ENCODE measurements around the gene DNMT3B.

- no peak for TF ChIP-seq CTCF (IDR thresholded peaks at IDR 0.05)
- TF ChIP-seq POLR2AphosphoS5 (IDR thresholded peaks at IDR 0.05): no peak
- no peak for TF ChIP-seq POLR2A (IDR thresholded peaks at IDR 0.05)
Measured at GRCh38 chr20:32837157-32837556, 75.0 kb downstream of the DNMT3B start.
